H9 (cell line): ENCODE results near the gene BCAT1. TPM values are rescaled to one million over a fixed set of nuclear protein-coding genes. Genes with fewer than 3 reads are reported as not detected.

Experiments
- DNase-seq: peaks from one replicate; pipeline ENCODE4 v3.0.0-alpha.2; 2017
- H2AFZ ChIP-seq: one replicate; pipeline ENCODE4 v1.6.1; 2013; ENCODE audit warnings: mild to moderate bottlenecking, low read length, control low read depth, moderate library complexity
- H2AK5ac ChIP-seq: 2 replicates; pipeline ENCODE4 v1.6.1; 2013; ENCODE audit warnings: low read length, control low read depth, mixed read lengths; ENCODE audit not compliant: insufficient read length
- H2BK120ac ChIP-seq: one replicate; pipeline ENCODE4 v1.6.1; 2013; ENCODE audit warnings: low read depth, mild to moderate bottlenecking, low read length, control low read depth, inconsistent platforms; ENCODE audit not compliant: poor library complexity, severe bottlenecking
- H2BK12ac ChIP-seq: 2 replicates; pipeline ENCODE4 v1.6.1; 2013; ENCODE audit warnings: low read length, control low read depth, mixed read lengths, low read depth; ENCODE audit not compliant: insufficient read length
- H2BK15ac ChIP-seq: 2 replicates; pipeline ENCODE4 v1.6.1; 2013; ENCODE audit warnings: low read depth, low read length, control low read depth
- H2BK20ac ChIP-seq: one replicate; pipeline ENCODE4 v1.6.1; 2013; ENCODE audit warnings: low read depth, mild to moderate bottlenecking, low read length, control low read depth, inconsistent platforms; ENCODE audit not compliant: poor library complexity, severe bottlenecking
- H2BK5ac ChIP-seq: 2 replicates; pipeline ENCODE4 v1.6.1; 2013; ENCODE audit warnings: low read length, control low read depth, mixed read lengths; ENCODE audit not compliant: insufficient read length
- H3K14ac ChIP-seq: 2 replicates; pipeline ENCODE4 v1.6.1; 2013; ENCODE audit warnings: low read length, control low read depth; ENCODE audit not compliant: insufficient read depth
- H3K18ac ChIP-seq: 2 replicates; pipeline ENCODE4 v1.6.1; 2013; ENCODE audit warnings: low read depth, mild to moderate bottlenecking, mixed read lengths, low read length, control low read depth; ENCODE audit not compliant: insufficient read length
- H3K23ac ChIP-seq: 2 replicates; pipeline ENCODE4 v1.6.1; 2013; ENCODE audit warnings: low read length, control low read depth, mixed read lengths, low read depth; ENCODE audit not compliant: insufficient read length
- H3K23me2 ChIP-seq: 2 replicates; pipeline ENCODE4 v1.6.1; 2013; ENCODE audit warnings: low read depth, mild to moderate bottlenecking, mixed read lengths, low read length, control low read depth; ENCODE audit not compliant: insufficient read length, poor library complexity, severe bottlenecking
- H3K27ac ChIP-seq: 2 replicates; pipeline ENCODE4 v1.5.1; 2013; ENCODE audit warnings: low read length, control low read depth, mixed read lengths, low read depth; ENCODE audit not compliant: insufficient read length
- H3K27me3 ChIP-seq: 2 replicates; pipeline ENCODE4 v1.6.1; 2013; ENCODE audit warnings: low read length, control low read depth, inconsistent platforms; ENCODE audit not compliant: insufficient read depth
- H3K4ac ChIP-seq: 2 replicates; pipeline ENCODE4 v1.6.1; 2013; ENCODE audit warnings: low read depth, mild to moderate bottlenecking, control low read depth, inconsistent platforms, low read length, moderate library complexity
- H3K4me1 ChIP-seq: 2 replicates; pipeline ENCODE4 v1.6.1; 2013; ENCODE audit warnings: low read length, control low read depth, inconsistent platforms; ENCODE audit not compliant: insufficient read depth
- H3K4me2 ChIP-seq: 2 replicates; pipeline ENCODE4 v1.6.1; 2013; ENCODE audit warnings: low read length, control low read depth, mixed read lengths; ENCODE audit not compliant: insufficient read length, insufficient read depth
- H3K56ac ChIP-seq: 2 replicates; pipeline ENCODE4 v1.6.1; 2013; ENCODE audit warnings: low read depth, mild to moderate bottlenecking, mixed read lengths, low read length, control low read depth; ENCODE audit not compliant: insufficient read length
- H3K79me1 ChIP-seq: 2 replicates; pipeline ENCODE4 v1.6.1; 2013; ENCODE audit warnings: low read depth, mild to moderate bottlenecking, moderate library complexity, low read length, control low read depth, inconsistent platforms; ENCODE audit not compliant: insufficient read depth, poor library complexity, severe bottlenecking
- H3K79me2 ChIP-seq: 2 replicates; pipeline ENCODE4 v1.6.1; 2013; ENCODE audit warnings: low read length, control low read depth, inconsistent platforms; ENCODE audit not compliant: insufficient read depth
- H3K9ac ChIP-seq: 2 replicates; pipeline ENCODE4 v1.6.1; 2013; ENCODE audit warnings: low read length, control low read depth, mixed read lengths; ENCODE audit not compliant: insufficient read length; ENCODE audit errors: extremely low read depth
- H3K9me3 ChIP-seq: one replicate; pipeline ENCODE4 v1.6.1; 2013; ENCODE audit warnings: low read depth, low read length, inconsistent platforms; ENCODE audit not compliant: control insufficient read depth
- H3T11ph ChIP-seq: one replicate; pipeline ENCODE4 v1.6.1; 2013; ENCODE audit warnings: mild to moderate bottlenecking, low read length, control low read depth, inconsistent platforms
- H4K20me1 ChIP-seq: one replicate; pipeline ENCODE4 v1.6.1; 2013; ENCODE audit not compliant: control insufficient read depth, insufficient read length, insufficient read depth
- H4K5ac ChIP-seq: 2 replicates; pipeline ENCODE4 v1.6.1; 2013; ENCODE audit warnings: low read depth, mild to moderate bottlenecking, mixed read lengths, low read length, control low read depth; ENCODE audit not compliant: insufficient read length
- H4K8ac ChIP-seq: replicated peaks from 2 replicates; pipeline ENCODE4 v1.6.1; 2013; ENCODE audit warnings: low read length, control low read depth, mixed read lengths, low read depth; ENCODE audit not compliant: insufficient read length
- H4K91ac ChIP-seq: 2 replicates; pipeline ENCODE4 v1.6.1; 2013; ENCODE audit warnings: low read depth, mild to moderate bottlenecking, moderate library complexity, mixed read lengths, low read length, control low read depth; ENCODE audit not compliant: insufficient read length
- H3K27ac Mint-ChIP-seq, 3 experiments: 2 replicates in 2 of 3; 3 replicates in 1 of 3; pipeline ENCODE4 v1.8.0; 2020 to 2021; ENCODE audit warnings: mixed read lengths in 3 of 3, mild to moderate bottlenecking in 1 of 3, moderate library complexity in 1 of 3
- H3K27me3 Mint-ChIP-seq: 2 replicates; pipeline ENCODE4 v1.8.0; 2021; ENCODE audit warnings: low read depth, mild to moderate bottlenecking, moderate library complexity, mixed read lengths
- H3K36me3 Mint-ChIP-seq, 3 experiments: 2 replicates in 2 of 3; 3 replicates in 1 of 3; pipeline ENCODE4 v1.8.0; 2020 to 2021; ENCODE audit warnings: low read depth in 3 of 3, mixed read lengths in 3 of 3; ENCODE audit not compliant: insufficient read depth in 1 of 3
- H3K4me1 Mint-ChIP-seq, 2 experiments: 2 replicates each; pipeline ENCODE4 v1.8.0; 2020; ENCODE audit warnings: mixed read lengths in 2 of 2
- H3K4me3 Mint-ChIP-seq, 2 experiments: 2 replicates in 1 of 2; 3 replicates in 1 of 2; pipeline ENCODE4 v1.8.0; 2020 to 2021; ENCODE audit warnings: mild to moderate bottlenecking in 2 of 2, mixed read lengths in 2 of 2, moderate library complexity in 1 of 2
- H3K9me3 Mint-ChIP-seq, 2 experiments: 2 replicates in 1 of 2; 3 replicates in 1 of 2; pipeline ENCODE4 v1.8.0; 2020; ENCODE audit warnings: mild to moderate bottlenecking in 2 of 2, mixed read lengths in 2 of 2, moderate library complexity in 1 of 2
- WGBS: extraction: QIAGEN DNeasy Blood & Tissue Kit; methylation state at CpG from one replicate; pipeline ENCODE4 v1.1.7; 2013; ENCODE audit warnings: missing lambda C conversion rate, low lambda C conversion rate, mixed read lengths; ENCODE audit not compliant: insufficient read length; ENCODE audit errors: extremely low coverage; 5-methylcytosine and 5-hydroxymethylcytosine counted together
- total RNA-seq: library from RNA; stranded (reverse); gene quantifications from 2 replicates; pipeline ENCODE4 v1.2.1, GENCODE V29; 2021
- TF ChIP-seq, protein P1 (sequence below): fragments of 200-600 bp; sonication (generic); conservative IDR thresholded peaks from 3 replicates; pipeline ENCODE4 v1.8.0; 2021; ENCODE audit warnings: antibody characterized with exemption, mild to moderate bottlenecking

BCAT1 gene
- total RNA-seq, 1 experiment from 2014 or later = 244 TPM

DNA sequence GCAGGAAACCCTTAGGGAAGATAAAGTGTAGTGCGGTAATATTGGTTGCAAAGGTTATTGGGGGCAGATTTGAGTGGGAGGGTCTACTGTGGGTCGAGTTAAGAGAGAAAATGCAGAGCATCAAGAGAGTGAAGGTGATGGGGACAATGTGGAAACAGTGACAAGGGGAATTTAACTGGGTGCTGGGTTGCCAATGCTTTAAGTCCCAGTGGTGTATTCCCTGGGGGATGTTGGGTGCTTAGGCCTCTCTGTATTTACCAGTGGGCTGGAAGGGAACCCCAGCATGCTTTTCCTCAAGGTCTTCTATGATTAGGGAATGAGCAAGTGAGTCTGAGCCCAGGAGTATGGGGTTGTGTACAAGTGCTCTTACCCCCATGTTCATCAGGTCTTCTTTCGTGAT is 10.6 kb downstream of the BCAT1 start:
- Histone ChIP-seq H2BK120ac (no peak overlapping the region), H3K9ac (no peak overlapping the region), H3K9me3 (no peaks in the 10 kb centered on the region), H4K91ac (no peak overlapping the region), H3K79me1 (peaks cover 4% of the 10 kb centered on the region), H3K23ac (no peak overlapping the region), H3T11ph (no peak overlapping the region), H3K4me2 (no peak overlapping the region), H2BK15ac (no peak overlapping the region), H3K56ac (no peak overlapping the region), H3K27me3 (no peaks in the 10 kb centered on the region), H3K27ac (no peak overlapping the region), H3K79me2 (peaks cover 68% of the 10 kb centered on the region; the same call in 1 of the 2 replicates), H3K23me2 (no peaks in the 10 kb centered on the region), H2AK5ac (no peak overlapping the region), H4K5ac (no peak overlapping the region), H2BK5ac (no peak overlapping the region), H3K18ac (no peak overlapping the region), H4K8ac (no peak overlapping the region), H3K4ac (no peak overlapping the region), H3K14ac (no peak overlapping the region), H2AFZ (no peak overlapping the region), H4K20me1 (no peaks in the 10 kb centered on the region), H2BK20ac (no peak overlapping the region), H2BK12ac (no peak overlapping the region), H3K4me1 (peaks cover 10% of the 10 kb centered on the region)
- no peak for DNase-seq
- WGBS = no CpG with 5 or more reads among the region's 3 CpGs
- Mint-ChIP-seq H3K27me3 (no peaks in the 10 kb centered on the region), H3K4me1 (peaks cover 34 to 37% of the 10 kb centered on the region in 2 experiments), H3K9me3 (no peaks in the 10 kb centered on the region; a peak in 1 of 5 replicates), H3K36me3 (peaks cover 13 to 21% (median 19%) of the 10 kb centered on the region in 3 experiments; a peak in 6 of 7 replicates), H3K4me3 (no peak overlapping the region; a peak in 1 of 5 replicates), H3K27ac (no peak overlapping the region)
- TF ChIP-seq, protein P1, sequence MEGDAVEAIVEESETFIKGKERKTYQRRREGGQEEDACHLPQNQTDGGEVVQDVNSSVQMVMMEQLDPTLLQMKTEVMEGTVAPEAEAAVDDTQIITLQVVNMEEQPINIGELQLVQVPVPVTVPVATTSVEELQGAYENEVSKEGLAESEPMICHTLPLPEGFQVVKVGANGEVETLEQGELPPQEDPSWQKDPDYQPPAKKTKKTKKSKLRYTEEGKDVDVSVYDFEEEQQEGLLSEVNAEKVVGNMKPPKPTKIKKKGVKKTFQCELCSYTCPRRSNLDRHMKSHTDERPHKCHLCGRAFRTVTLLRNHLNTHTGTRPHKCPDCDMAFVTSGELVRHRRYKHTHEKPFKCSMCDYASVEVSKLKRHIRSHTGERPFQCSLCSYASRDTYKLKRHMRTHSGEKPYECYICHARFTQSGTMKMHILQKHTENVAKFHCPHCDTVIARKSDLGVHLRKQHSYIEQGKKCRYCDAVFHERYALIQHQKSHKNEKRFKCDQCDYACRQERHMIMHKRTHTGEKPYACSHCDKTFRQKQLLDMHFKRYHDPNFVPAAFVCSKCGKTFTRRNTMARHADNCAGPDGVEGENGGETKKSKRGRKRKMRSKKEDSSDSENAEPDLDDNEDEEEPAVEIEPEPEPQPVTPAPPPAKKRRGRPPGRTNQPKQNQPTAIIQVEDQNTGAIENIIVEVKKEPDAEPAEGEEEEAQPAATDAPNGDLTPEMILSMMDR = no peak
